Fibroblast of the conjunctiva (primary cell): ENCODE results near the gene QSOX2.

Experiments
- DNase-seq: peaks from one replicate; pipeline ENCODE4 v3.0.0-alpha.2; 2010; ENCODE audit warnings: low read depth

The QSOX2 gene, protein sequence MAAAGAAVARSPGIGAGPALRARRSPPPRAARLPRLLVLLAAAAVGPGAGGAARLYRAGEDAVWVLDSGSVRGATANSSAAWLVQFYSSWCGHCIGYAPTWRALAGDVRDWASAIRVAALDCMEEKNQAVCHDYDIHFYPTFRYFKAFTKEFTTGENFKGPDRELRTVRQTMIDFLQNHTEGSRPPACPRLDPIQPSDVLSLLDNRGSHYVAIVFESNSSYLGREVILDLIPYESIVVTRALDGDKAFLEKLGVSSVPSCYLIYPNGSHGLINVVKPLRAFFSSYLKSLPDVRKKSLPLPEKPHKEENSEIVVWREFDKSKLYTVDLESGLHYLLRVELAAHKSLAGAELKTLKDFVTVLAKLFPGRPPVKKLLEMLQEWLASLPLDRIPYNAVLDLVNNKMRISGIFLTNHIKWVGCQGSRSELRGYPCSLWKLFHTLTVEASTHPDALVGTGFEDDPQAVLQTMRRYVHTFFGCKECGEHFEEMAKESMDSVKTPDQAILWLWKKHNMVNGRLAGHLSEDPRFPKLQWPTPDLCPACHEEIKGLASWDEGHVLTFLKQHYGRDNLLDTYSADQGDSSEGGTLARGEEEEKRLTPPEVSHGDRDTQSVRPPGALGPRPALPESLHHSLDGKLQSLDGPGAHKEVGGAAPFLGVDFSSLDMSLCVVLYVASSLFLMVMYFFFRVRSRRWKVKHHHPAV

DNA sequence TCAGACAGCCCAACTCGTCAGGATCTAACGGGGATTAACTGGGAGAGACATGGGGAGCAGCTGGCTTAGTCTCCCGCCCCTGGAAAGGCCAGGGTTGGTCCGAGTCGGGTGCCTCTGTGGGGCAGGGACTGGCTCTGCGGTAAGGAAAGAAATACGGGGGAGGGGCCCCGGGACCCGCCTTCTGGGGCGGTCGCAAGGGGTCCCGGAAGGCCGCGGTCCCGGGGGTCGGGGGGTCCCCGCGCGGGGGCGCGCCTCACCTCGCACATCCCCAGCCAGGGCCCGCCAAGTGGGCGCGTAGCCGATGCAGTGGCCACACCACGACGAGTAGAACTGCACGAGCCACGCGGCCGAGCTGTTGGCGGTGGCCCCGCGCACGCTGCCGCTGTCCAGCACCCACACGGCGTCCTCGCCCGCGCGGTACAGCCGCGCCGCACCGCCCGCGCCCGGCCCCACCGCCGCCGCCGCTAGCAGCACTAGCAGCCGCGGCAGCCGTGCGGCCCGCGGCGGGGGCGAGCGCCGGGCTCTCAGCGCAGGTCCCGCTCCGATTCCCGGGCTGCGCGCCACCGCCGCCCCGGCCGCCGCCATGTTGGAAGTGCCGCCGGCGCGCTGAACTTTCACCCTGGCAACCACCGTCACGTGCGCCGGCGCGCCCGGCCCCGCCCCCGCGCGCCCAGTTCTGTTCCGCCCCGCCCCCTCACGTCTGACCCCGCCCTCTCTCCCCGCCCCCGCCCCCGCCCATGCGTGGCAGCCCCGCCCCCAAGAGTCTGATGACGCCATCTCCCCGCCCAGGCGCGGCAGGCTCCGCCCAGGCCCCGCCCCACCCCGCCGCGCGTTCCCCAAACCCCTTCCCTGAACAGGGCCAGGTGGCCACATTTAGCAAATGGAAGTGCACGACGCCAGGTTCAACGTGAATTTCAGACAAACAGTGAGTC is at the start of gene QSOX2:
Gene QSOX2 (minus strand): TSS at position 594 of the 932 bp plus-strand sequence. CDS start 9 bp downstream, at position 585.
- DNase-seq: peak; percentile 51

DNA sequence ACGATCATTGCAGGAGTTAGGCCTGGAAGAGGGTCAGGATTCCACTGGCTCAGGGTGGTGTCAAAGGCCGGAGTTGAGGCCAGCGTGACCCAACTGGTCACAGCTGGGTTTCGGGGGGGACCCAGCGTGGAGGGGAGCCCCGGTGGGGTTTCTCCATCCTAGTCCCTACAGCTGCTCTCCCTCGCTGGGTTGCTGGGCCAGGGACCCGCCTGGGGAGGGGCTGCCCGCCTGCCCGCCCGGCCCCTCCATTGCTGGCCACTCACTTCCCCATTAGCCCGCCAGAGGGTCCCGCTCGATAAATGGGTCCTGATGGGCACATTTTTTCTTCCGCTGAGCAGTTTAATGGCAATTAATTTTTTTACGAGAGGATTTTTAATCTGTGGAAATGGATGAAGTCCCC is 49.4 kb upstream of the QSOX2 start:
- DNase-seq: no peak

DNA sequence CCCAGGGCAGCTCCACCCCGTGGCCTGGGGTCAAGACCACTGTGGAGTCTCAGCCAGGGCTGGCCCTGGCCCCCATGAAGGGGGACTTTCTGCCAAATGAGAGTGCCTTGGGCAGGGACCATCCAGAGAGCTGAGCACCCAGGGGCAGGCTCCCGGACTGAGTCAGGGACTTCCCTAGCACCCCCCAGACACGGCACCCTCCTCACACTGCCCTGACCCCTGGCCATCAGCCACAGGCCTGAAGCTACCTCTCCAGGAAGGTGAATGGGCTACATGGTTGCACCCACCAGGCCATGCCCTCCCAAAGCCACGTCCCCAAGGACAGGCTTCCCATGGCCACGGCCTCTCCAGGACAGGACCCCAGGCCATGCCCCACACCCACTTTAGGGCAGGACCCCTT is 48.8 kb upstream of the QSOX2 start:
- no peak for DNase-seq

DNA sequence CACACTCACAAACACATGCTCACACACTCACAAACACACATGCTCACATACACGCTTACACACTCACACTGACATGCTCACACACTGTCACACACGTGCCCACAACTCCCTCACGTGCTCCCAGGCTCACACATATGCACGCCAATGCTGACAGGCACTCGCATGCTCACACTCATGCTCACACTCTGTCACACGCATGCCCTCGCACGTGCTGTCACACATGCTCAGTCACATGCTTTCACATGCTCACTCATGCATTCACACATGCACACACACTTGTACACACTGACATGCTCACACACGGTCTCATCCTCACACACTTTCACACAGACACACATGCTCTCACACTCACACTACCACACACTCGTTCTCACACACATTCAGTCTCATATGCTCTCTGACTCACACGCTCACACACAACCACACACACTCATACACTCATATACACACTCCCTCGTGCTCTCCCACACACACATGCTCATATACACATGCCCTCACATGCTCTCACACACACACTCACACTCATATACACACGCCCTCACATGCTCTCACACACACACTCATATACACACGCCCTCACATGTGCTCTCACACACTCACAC is 48.0 kb upstream of the QSOX2 start:
- no peak for DNase-seq

DNA sequence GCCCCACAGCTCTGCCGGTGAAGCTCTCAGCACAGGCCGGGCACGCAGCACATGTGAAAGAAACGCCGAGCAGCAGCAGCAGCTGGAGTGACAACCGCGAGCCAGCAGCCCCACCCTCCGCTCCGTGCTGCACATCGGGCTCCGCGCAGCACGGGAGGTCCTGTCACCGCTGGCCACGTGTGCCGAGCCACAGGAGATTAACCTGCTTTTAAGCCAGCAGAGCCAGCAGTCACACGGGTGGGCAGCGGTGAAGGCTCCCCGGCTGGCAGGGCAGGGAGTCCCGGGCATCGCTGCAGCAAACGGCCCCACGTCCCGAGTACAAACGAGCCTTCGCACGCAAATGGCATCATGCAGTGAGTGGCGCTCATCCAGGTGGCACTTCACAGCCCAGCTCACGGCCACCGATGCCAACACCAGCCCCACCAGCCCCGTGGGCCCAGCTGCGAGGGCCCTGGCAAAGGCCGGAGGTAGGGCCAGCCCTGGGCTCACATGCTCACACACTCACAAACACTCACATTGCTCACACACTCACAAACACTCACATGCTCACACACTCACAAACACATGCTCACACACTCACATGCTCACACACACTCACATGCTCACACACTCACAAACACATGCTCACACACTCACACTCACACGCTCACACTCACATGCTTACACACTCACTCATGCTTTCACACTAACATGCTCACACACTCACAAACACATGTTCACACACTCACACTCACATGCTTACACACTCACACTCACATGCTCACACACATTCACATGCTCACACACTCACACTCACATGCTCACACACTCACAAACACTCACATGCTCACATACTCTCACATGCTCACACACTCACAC is 47.2 kb upstream of the QSOX2 start:
- no peak for DNase-seq

DNA sequence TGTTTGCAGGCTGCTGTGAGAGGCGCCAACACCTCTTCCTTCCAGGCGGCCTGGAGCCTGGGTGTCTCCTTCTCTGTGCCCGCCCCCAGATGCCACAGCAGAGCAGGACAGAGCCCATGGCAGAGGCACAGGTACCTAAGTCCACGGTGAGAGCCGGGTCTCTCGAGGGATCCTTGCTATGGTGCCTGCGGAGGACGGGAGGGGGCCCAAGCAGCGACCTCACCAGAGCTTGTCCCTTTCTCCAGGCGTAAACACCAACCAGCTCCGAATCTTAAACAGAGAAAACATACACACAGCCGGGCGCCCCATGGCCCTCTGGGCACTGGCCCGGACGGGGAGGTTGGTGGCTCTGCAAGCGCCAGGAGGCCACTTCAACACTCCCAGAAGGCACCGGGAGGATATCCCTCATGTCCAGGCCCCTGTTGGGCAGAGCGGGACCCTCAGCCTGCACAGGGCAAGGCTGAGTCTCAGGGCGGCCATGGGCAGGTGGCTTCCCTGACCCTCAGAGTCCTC is 46.5 kb upstream of the QSOX2 start:
- no peak for DNase-seq

DNA sequence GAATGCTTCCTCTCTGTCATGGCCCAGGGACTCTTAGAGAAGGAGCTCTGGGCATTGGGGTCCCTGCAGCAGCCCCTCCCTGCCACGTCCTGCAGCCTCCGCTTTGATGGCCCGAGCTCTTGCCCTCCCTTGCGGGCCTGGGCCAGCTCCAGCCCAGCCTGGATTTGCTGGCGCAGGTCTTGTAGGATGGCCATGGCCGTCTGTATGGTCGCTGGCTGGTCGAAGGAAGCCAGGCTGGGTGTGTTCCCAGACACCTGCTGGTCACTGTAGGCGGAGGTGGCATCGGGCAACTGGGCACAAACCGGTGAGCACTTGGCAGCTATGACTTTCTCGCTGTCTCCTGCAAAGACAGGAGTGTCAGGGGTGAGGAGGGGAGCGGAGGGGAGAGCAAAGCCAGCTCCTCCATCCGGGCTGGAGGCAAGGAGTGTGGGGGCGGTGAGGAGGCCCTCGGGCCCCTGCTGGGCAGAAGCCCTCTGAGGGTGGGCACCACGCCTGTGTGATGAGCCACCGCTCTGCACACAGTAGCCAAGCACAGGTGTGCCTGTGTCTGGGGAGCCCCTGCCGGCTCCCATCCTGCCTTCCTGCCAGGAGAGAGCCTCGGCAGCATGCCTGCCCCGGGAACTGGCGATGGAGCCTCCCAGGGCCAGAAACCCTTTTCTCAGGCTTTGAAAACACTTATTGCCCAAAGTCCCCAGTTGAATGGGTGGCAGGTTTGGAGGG is 45.9 kb upstream of the QSOX2 start:
- no peak for DNase-seq

DNA sequence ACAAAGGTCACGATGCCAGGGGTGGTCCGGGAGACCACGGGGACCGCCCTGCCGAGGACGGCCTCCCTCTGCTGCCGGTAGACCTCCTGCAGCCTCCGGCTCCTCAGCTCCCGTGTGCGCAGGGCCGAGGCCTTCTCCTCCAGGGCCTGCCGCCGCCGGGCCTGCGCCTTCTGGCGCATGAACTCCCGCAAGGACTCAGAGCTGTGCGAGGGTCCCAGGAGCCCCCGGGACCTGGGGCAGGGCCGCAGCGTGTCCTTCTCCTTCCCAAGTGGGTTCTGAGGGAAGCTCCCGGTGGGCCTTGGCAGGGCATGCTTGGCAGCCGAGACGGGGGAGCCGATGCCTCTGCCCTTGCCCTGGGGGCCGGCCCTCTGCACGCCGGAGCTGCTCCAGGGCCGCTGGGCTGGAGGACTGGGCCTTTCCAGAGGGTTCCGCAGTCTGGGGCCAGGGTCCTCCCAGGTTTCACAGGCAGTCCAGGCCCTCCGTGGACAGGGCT is 44.9 kb upstream of the QSOX2 start:
- DNase-seq: no peak

DNA sequence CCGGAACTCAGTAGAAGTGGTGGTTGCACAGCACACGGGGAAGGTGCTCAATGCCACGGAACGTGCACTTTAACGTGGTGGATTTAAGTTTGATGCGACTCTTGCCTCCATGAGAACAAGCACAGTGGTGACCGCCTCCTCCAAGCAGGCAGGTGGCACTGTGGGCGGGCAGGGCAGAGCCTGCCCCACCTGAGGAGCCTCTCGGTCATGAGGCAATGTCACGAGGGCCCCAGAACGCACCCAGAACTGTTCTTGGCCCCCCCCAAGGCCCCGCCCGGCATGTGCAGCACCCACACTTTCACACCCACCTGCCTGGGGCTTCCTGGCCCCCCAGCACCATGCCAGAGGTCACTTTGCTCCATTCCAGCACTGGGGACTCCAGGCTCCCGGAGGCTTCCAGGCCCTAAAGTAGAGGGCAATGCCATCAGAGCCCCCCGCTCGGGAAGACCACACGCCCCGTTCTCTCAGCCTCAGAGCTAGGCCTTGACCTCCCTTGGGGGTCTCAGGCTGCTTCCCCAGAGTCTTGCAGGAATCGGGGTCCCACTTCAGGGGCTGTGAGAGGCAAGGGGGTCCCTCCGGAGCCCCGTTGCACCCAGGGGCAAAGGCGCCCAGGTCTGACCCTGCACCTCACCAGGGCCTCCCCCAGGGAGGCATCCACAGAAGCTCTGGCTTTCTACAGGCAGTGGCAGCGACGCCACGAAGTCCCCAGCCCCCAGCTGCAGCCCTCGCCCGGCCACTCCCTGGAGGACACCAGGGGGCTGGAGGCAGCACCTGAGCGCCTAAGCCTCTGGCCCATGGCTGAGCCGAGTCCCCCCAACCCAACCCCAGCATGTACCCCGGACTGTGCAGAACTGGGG is 44.3 kb upstream of the QSOX2 start:
- DNase-seq: no peak

DNA sequence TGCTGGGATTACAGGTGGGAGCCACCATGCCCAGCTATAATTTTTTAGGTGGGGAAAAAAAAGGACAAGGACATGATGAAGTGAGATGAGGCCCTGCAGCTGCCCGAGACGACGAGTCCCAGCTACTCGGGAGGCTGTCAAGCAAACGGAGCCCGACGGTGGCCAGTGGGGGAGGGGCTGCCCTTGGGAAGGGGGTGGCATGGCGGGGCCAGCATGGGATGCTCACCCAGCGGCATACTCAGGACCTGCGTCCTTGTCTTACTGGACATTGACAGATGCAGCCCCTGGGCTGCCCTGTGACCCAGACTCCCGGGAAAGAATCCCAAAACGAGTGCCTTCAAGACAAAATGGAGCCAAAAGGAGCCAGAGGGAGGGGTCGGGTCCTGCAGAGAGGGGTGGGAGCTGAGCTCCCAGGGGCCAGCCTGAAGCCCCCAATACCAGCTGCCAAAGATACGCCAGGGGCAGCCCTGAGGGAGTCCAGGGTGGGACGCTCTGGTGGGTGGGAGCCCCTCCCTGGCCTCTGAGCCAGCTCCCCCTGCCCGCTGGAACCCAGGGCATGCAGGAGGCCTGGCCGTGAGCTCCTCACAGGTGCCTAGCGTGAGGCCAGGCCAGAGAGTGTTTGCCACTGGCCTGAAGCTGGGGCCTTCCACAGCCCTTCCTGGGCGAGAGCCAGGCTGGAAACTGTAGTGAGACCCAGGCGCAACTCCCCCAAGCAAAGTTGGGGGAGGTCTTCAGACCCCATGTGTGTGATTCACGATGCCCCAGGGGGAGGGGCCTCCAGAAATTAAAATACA is 42.5 kb upstream of the QSOX2 start:
- no peak for DNase-seq

DNA sequence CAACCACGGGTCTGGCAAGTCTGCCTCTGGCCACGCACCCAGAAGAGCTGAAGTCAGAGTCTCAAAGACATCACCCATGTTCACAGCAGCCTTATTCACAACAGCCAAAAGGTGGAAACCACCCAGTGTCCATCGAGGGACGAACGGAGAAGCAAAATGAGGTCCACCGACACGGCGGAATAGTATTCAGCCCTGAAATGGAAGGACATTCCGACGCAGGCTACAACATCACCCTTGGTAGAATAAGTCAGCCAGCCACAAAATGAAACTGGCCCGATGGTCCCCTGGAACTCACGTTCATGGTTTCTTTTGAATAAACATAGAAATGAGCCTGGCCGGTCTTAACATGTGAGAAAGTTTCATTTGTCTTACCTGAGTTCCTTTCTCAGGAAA is 41.4 kb upstream of the QSOX2 start:
- no peak for DNase-seq

DNA sequence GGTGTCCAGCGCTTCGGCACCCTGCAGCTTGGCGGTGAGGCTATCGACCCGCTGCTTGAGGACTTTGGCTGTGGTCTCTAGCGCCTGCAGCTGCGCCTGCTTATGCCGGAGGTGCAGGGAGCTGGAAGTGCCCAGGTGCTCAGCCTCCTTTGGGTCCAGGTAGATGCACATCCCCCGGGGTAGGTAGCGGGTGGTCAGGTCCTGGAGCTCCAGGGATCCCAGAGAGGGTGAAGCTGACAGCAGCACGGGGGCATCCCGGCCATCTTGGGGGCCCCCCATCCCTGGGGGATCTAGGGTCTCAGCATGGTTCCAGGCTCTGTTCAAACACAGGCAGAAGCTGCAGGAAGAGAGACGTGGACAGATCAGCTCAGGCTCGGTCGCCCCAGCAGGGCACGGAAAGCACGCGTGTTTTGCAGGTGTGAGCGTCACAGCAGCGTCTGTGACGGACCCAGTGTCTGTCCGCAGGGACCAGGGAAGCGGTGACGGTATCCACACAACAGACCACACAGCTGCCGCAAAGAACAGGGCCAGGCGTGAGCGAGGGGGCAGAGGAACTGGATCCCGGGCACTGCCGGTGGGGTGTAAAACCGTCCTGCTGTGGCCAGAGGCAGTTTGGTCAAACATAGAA is 40.9 kb upstream of the QSOX2 start:
- no peak for DNase-seq

DNA sequence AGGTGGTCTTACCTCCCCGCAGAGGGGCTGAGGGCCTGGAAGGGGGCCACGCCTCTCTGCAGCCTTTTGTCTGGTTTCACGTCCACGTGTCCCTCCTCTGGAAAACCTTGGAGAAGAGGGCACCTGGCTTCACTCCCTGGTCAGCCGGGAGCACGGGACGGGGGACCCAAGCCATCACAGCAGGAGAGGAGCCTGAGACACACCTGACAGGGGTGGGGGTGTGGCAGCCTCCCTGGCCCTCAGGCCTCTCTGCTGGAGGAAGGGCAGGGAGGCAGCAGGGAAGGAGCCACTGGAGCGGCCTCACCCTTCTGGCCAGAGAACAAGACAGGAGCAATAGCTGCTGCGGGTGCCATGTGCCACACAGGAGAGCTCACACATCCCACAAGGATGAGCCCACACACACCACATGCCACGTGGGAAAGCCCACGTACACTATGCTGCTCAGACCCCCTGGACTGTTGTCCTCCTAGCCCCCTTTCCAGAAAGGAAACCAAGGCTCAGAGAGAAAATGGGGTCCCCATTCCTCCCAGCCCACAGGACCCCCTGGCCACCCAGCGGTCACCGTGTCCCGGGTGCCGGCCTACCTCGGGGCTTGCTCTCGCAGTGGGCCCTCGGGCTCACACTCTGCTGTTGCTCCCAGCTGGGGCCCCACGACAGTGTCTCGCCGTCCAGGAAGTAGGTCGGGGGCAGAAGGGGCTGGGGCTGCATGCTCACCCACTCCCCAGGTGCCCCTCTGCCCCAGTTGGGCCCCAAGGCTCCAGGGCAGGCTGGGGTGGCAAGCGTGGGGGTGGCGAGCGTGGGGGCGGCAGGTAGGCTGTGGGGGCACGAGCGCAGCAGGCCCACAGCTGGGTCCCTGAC is 40.1 kb upstream of the QSOX2 start:
- no peak for DNase-seq

DNA sequence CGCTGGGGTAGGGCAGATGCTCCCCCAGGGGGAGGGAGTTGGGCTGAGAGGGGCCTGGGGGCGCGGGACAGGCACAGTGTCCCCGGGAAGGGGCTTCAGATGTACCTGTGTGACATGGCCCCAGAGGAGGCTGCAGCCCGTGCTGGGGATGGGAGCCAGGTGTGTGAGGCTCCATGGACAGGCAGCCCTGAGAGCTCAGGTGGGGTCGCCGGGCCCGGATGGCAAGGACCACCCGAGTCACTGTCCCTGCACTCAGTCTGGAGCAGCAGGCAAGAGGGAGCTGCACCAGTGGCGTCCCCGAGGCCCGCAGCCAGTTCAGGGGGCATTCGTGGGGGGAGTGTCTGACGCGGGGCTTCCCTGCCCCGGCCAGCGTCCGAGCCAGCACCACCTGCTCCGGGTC is 39.3 kb upstream of the QSOX2 start:
- DNase-seq: no peak

DNA sequence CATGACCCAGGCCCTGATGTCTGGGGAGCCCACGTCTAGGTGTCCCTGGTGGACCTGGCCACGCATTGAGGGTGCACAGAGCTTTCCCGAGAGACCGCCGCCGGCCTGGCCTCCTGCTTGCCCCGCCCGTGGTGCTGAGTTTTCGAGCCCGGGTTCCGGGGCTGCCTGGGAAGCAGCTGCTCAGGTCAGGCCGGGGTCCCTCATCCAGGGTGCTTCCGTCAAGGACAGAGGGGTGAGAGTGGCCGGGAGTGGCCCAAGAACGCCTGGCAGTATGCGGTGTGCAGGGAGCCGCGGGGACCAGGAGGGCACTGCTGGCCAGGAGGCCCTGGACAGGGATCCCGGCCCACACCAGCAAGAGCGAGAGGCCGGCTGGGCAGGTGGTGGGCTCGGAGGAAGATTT is 38.7 kb upstream of the QSOX2 start:
- DNase-seq: no peak

DNA sequence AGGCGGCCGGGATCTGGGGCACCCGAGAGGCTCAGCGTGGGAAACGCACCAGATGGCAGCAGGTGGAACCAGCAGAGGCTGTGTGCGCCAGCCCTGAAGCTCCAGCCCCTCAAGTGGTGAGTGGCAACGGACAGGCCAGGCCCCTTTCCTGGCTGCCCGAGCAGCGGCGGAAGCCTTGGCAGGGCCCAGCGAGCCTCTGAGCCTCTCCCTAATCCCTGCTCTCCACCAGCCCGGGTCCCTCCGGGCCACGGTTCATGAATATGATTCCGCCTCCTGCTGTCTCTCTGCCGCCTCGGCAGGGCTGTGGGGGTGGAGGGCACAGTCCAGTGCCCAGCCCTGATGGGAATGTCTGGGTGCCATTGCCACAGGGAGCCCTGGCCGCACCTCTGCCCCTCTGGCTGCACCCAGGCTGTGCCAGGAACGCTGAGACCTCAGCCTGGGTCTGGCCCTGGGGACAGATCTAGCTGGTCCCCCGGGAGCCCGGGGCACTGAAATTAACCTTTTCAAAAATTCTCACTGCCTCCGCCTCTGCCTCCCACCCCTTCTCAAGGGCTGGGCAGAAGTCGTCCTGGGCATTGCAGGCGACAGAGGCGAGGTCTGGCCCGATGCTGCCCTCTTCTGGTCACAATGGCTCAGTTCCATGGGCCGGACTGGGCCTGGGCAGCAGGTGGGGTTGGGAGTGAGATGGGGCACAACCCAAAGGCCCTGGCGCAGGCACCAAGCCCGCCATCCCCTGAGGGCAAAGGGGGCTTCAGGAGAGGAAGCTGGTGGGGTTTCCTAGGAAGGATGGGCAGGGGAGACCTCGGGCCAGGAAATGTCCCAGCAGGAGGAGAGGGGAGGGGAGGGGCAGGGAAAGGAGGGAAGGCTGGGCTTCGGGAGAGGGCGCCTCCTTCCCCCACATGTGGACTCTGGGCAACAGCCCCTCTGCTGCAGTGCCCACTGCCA is 38.0 kb upstream of the QSOX2 start:
- DNase-seq: peak; percentile 52
